HPDE6-E6E7 (cell line): ENCODE measurements around the gene GATC.
"Not testable (repeated sequence)": the region's sequence is repeated elsewhere in the genome, so short reads cannot be mapped to it uniquely, and the experiment has no call there.

Experiments used
- DNase-seq: peaks from one replicate; pipeline ENCODE4 v3.0.0; 2011; ENCODE audit warnings: missing footprints; ENCODE audit errors: extremely low spot score

The GATC gene

GRCh38 chr12:120470150-120470784 is 24.0 kb downstream of the GATC start:
- peak; percentile 15 for DNase-seq

DNA sequence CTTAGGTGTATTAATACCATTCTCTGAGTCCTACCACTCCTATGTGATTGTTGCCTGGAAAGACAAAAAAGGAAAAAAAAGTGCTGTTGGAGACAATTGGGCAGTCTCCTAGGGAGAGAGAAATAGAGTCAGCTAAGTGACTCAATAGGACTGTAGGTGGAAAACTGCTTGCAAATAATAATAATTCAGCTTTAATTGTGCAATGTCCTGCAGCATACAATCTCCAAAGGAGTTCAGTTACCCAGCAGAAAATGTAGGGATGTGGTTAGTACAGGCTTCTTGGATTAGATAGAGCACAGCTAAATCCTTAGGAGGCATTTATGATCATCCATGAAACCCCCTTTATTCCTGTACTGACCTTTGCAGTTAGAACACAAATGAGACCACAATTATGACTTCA is 26.3 kb downstream of the GATC start:
- DNase-seq = no peak

- DNase-seq = no peak
These were observed 27.8 kb downstream of the GATC start for GRCh38 chr12:120473807-120474615.

GRCh38 chr12:120474616-120474960 is 28.3 kb downstream of the GATC start:
- DNase-seq = peak; percentile 94

DNA sequence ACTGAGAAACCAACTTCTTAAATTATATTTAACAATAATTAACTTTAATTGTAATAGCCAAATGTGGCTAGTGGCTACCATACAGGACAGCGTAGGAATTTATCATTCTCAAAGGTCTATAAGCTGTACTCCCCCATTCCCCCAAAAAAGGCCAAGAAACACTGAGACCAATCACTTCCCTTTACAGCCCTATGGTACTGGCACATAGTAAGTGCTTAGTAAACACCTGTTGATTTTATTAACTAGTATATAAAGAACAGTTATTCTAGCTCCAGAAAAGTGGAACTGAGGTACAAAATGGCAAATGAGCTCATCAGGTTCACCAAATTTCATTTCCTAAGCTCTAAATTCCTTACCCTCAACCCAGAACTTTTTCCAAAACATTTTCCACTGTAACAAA is 29.4 kb downstream of the GATC start:
- DNase-seq = no peak

GRCh38 chr12:120479458-120479857 is 33.2 kb downstream of the GATC start:
- no peak for DNase-seq

- DNase-seq = no peak
These were observed 34.0 kb downstream of the GATC start for GRCh38 chr12:120480211-120480610.

GRCh38 chr12:120481022-120481767 is 35.0 kb downstream of the GATC start:
- no peak for DNase-seq

- no peak for DNase-seq
These were observed 37.4 kb downstream of the GATC start for GRCh38 chr12:120483621-120484020.

DNA sequence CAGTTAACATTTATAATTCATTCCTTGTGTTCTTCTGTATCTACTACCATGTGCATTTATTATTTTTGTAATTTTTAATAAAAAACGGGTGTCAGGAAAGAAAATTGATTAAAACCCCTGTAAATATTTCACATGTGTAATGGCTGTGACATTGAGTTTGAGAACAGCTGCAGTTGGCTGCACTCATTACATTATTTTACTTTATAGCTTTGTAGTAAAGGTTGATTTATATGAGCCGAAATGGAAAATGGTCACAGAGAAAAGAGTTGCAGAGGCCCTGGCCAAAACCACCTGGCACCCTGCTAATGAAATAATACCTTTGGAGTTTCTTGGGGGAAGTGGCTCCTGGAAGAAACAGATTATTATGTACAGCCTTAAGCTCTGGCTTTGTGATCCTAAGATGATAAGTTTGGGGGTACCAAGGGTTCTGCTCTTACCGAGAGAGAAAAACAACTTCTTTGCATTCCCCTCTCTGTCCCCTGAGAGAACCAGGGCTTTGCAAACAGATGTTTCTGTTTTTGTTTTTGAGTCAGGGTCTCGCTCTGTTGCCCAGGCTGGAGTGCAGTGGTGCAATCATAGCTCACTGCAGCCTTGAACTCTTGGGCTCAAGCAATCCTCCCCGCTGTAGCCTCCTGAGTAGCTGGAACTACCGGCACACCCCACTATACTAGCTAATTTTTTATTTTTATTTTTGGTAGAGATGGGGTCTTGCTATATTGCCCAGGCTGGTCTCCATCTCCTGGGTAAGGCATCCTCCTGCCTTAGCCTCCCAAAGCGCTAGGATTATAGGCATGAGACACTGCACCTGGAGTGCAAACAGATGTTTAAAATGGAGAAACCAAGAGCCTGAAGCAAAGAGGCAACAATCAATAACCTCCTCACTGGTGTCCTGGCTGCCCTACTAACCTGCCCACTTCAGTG is 40.0 kb downstream of the GATC start:
- DNase-seq = no peak

GRCh38 chr12:120487552-120487951 is 41.3 kb downstream of the GATC start:
- not testable (repeated sequence) for DNase-seq

DNA sequence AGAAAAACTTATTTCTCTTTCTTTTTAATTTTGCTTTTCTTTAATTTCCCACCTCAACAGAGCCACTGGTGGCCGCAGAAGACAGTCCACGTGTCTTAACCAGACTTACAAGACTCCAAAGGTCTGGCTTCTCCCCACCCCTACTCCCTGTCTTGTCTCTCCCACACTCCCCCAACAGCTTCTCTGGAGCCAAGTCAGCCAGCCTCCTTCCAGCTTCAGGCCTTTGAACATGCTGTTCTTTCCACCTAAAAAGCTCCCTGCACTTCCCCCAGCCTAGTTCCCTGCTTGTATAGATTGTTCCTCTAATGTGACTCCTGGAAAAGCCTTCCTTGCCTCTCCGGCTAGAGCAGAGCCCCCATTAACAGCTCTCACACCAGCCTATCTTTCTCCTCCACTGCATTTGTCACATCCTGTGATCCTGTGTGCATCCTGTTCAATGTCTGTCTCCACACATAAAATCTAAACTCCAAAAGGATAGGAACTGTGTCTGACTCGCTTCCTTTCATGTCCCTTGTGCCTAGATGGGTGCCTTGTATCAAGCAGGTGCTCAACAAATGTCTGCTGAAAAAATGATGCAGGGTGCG is 41.9 kb downstream of the GATC start:
- no peak for DNase-seq

- no peak for DNase-seq
These were observed 42.8 kb downstream of the GATC start for GRCh38 chr12:120489018-120489417.

GRCh38 chr12:120490325-120490724 is 44.1 kb downstream of the GATC start:
- no peak for DNase-seq

- DNase-seq = no peak
These were observed 44.7 kb downstream of the GATC start for GRCh38 chr12:120490833-120491512.

DNA sequence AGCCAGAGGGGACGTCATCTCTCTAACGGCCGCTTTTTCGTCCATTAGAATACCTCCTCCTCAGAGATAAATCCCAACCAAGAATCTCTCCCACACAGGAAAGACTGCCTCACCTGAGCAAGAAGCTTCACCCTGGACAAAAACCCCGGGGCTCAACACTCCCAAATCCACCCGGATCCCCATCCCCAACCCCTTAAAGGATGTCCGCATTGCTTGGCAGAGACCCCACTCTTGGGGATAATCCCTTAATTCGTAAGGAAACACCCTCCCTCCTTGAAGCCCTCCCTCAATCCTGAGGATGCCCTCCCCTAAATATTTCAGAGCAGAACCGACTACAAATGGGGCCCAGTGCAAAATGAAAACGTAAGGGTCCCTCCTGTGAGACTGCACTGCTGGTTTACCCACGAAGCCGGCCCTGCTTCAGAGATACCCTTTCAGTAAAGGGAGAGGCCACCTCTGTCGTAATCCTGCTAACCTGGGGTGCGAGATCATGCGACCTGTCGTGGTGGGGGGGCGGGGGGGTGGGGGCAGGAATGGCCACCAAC is 49.0 kb downstream of the GATC start:
- DNase-seq = no peak

- peak; percentile 95 for DNase-seq
These were observed 49.6 kb downstream of the GATC start, which contains the start of gene DYNLL1 for GRCh38 chr12:120495731-120496412. Gene DYNLL1, plus strand, starts transcription at chr12:120496113. Its CDS starts 309 bp downstream, at chr12:120496422.

- peak; percentile 49 for DNase-seq
These were observed 50.4 kb downstream of the GATC start for GRCh38 chr12:120496413-120497340.
